ENCODE data around the gene TULP1. TPM values are rescaled to one million over a fixed set of nuclear protein-coding genes. Genes with fewer than 3 reads are reported as not detected.
A peak's percentile ranks its signal among the peaks of the same experiment; 100 is the strongest.

The TULP1 gene
- total and polyA plus RNA-seq, 2 donors from 2014 or later: not detected

DNA sequence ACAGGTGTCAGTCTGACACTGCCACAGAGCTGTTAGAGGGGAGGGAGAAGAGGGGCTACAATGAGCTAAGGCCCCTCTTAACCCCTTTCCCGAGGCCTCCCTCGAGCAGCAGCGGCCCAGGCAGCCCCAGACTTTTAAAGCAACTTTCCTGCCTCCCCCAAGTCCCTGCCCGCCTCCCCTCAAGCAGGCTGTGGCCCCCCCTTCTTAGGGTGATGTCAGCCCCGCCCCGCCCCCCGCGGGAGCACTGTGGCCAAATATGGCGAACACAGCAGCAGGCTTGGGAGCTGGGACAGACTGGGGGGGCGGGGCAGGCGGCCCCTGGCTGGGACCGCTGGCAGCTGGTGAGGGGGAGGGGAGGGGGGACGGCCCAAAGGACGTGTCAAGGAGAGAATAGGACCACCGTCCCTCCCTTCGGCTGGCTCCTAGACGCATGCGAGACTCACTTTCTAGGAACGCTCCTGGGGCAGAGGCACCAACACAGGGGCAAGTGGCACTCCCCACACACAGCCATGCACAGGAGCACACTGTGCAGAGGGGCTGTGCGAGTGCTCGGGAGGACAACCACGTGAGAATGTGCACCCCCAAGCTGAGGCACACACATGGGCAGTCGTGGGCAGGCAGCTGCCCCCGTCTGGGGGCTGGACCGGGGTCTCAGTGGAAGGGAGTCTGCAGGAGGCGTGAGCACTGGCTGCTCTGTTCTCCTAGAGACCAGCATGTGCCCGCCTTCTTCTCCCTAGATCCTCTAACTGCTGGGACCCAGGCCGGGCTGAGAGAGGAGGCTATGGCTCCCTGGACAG lies 22.5 kb downstream of the TULP1 start:
- H3K4me1 ChIP-seq (ENCODE audit: control insufficient read depth in 2 of 3, insufficient read depth in 2 of 3, low read depth in 1 of 3, low read length in 3 of 3): peaks cover 5 to 36% (median 25%) of the 10 kb centered on the region in 3 donors
- H3K4me3 ChIP-seq (ENCODE audit: low read length in 3 of 3): peak overlapping the region in 1 of 3 donors; percentile 8
- TF ChIP-seq, protein P1, sequence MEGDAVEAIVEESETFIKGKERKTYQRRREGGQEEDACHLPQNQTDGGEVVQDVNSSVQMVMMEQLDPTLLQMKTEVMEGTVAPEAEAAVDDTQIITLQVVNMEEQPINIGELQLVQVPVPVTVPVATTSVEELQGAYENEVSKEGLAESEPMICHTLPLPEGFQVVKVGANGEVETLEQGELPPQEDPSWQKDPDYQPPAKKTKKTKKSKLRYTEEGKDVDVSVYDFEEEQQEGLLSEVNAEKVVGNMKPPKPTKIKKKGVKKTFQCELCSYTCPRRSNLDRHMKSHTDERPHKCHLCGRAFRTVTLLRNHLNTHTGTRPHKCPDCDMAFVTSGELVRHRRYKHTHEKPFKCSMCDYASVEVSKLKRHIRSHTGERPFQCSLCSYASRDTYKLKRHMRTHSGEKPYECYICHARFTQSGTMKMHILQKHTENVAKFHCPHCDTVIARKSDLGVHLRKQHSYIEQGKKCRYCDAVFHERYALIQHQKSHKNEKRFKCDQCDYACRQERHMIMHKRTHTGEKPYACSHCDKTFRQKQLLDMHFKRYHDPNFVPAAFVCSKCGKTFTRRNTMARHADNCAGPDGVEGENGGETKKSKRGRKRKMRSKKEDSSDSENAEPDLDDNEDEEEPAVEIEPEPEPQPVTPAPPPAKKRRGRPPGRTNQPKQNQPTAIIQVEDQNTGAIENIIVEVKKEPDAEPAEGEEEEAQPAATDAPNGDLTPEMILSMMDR (IDR thresholded peaks at IDR 0.05; ENCODE audit: borderline replicate concordance, extremely low read depth, insufficient read depth): no peak
- no peaks in the 10 kb centered on the region for H3K36me3 ChIP-seq (ENCODE audit: control insufficient read depth in 2 of 3, insufficient read depth in 3 of 3, low read length in 3 of 3)
- intact Hi-C loops (cut with DNase I): no loop called here
- no peaks in the 10 kb centered on the region for H3K9me3 ChIP-seq (ENCODE audit: control insufficient read depth in 2 of 3, insufficient read depth in 1 of 3, low read length in 3 of 3)
- H3K27me3 ChIP-seq (ENCODE audit: control insufficient read depth, insufficient read depth, low read length): no peaks in the 10 kb centered on the region
- H3K9ac ChIP-seq (ENCODE audit: low read length in 3 of 3): peak overlapping the region in 1 of 3 donors; percentile 34
- peak overlapping the region; percentile 66 to 74 for H3K27ac ChIP-seq (ENCODE audit: low read depth in 2 of 2, low read length in 2 of 2)
- DNase-seq (peak; percentile 67 to 95 (median 88)), FAIRE-seq (no peak)

DNA sequence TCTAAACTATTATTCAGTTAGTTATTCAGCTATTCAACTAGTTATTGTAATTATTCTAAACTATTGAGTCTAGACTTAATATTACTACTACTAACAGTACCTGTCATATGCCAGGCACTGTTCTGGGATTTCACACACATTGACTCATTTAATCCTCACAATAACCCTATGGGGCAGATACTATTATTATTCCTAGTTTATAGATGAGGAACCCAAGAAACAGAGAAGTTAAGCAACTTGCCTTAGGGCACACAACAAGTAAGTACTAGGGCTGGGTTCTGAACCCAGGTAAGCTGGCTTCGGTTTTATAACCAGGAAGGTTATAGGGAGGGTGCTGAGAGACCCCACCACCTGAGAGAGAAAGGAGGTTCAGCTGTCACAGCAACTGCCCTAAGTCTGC lies 23.6 kb downstream of the TULP1 start:
- intact Hi-C loops (cut with DNase I): no loop called here
- DNase-seq: no peak
- H3K27ac ChIP-seq (ENCODE audit: low read depth in 2 of 2, low read length in 2 of 2): peak overlapping the region; percentile 23 to 40
- no peaks in the 10 kb centered on the region for H3K27me3 ChIP-seq (ENCODE audit: control insufficient read depth, insufficient read depth, low read length)
- no peak for FAIRE-seq
- no peaks in the 10 kb centered on the region for H3K36me3 ChIP-seq (ENCODE audit: control insufficient read depth in 2 of 3, insufficient read depth in 3 of 3, low read length in 3 of 3)
- H3K4me1 ChIP-seq (ENCODE audit: control insufficient read depth in 2 of 3, insufficient read depth in 2 of 3, low read depth in 1 of 3, low read length in 3 of 3): peaks cover 5 to 33% (median 21%) of the 10 kb centered on the region in 3 donors
- H3K4me3 ChIP-seq (ENCODE audit: low read length in 3 of 3): no peak overlapping the region
- TF ChIP-seq, protein P1 (IDR thresholded peaks at IDR 0.05; ENCODE audit: borderline replicate concordance, extremely low read depth, insufficient read depth): no peak
- H3K9ac ChIP-seq (ENCODE audit: low read length in 3 of 3): peak overlapping the region in 1 of 3 donors; percentile 8
- no peaks in the 10 kb centered on the region for H3K9me3 ChIP-seq (ENCODE audit: control insufficient read depth in 2 of 3, insufficient read depth in 1 of 3, low read length in 3 of 3)

DNA sequence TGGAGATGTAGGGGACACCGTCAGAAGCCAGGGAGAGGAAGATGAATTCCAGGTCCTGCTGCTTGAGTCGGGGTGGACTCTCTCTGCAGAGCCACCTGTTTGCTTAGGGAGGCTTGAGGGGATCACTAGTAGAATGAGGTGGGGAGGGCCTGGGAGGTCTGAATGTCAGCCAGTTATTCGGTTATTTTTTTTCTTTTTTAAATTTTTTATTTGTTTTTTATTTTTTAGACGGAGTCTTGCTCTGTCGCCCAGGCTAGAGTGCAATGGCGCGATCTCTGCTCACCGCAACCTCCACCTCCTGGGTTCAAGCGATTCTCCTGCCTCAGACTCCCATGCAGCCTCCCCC lies 24.2 kb downstream of the TULP1 start:
- DNase-seq (no peak), FAIRE-seq (no peak)
- intact Hi-C loops (cut with DNase I): no loop called here
- H3K4me1 ChIP-seq (ENCODE audit: control insufficient read depth in 2 of 3, insufficient read depth in 2 of 3, low read depth in 1 of 3, low read length in 3 of 3): peaks cover 2 to 30% (median 19%) of the 10 kb centered on the region in 3 donors
- no peaks in the 10 kb centered on the region for H3K9me3 ChIP-seq (ENCODE audit: control insufficient read depth in 2 of 3, insufficient read depth in 1 of 3, low read length in 3 of 3)
- no peaks in the 10 kb centered on the region for H3K36me3 ChIP-seq (ENCODE audit: control insufficient read depth in 2 of 3, insufficient read depth in 3 of 3, low read length in 3 of 3)
- no peak overlapping the region for H3K4me3 ChIP-seq (ENCODE audit: low read length in 3 of 3)
- no peak overlapping the region for H3K9ac ChIP-seq (ENCODE audit: low read length in 3 of 3)
- H3K27me3 ChIP-seq (ENCODE audit: control insufficient read depth, insufficient read depth, low read length): no peaks in the 10 kb centered on the region
- TF ChIP-seq, protein P1 (IDR thresholded peaks at IDR 0.05; ENCODE audit: borderline replicate concordance, extremely low read depth, insufficient read depth): no peak
- H3K27ac ChIP-seq (ENCODE audit: low read depth in 2 of 2, low read length in 2 of 2): peak overlapping the region in 1 of 2 donors; percentile 78
